PC-3 (cell line): ENCODE data around the gene BCL7C. TPM values are rescaled to one million over a fixed set of nuclear protein-coding genes. Genes with fewer than 3 reads are reported as not detected.
A peak's percentile ranks its signal among the peaks of the same experiment; 100 is the strongest.

ENCODE experiments used
- ATAC-seq: fragments of 200-7000 bp; cut with Tn5 transposase; 2 replicates; pipeline ENCODE4 v1.9.1; 2020; ENCODE audit warnings: mild to moderate bottlenecking, moderate library complexity
- BruUV-seq: library from RNA; stranded (reverse); fragments of 400-500 nt; replicated peaks from 2 replicates; lab custom pipeline; 2021; lab: Mats Ljungman, UMichigan
- CTCF ChIA-PET: fragments of 300-600 bp; sonication (Branson Sonifier 250); formaldehyde crosslinking; loops from one replicate; lab custom pipeline; 2022; ENCODE audit warnings: antibody characterized with exemption; lab: Charles Lee
- POLR2A ChIA-PET: fragments of 300-600 bp; sonication (Branson Sonifier 250); formaldehyde crosslinking; loops from one replicate; lab custom pipeline; 2022; ENCODE audit warnings: antibody characterized with exemption; ENCODE audit not compliant: unreplicated experiment; lab: Charles Lee
- DNase-seq: peaks from one replicate; pipeline ENCODE4 v3.0.0-alpha.2; 2015
- H2AFZ ChIP-seq: fragments of 300-600 bp; sonication (generic); 2 replicates; pipeline ENCODE4 v1.6.0; 2016; ENCODE audit warnings: antibody characterized with exemption, low read length
- H3F3A ChIP-seq: fragments of 300-600 bp; sonication (generic); one replicate; pipeline ENCODE4 v1.6.0; 2017; ENCODE audit warnings: antibody characterized with exemption, low read length, control low read depth, mild to moderate bottlenecking; ENCODE audit not compliant: unreplicated experiment
- H3K27ac ChIP-seq: fragments of 300-600 bp; sonication (generic); 2 replicates; pipeline ENCODE4 v1.5.1; 2016; ENCODE audit warnings: mild to moderate bottlenecking, low read length
- H3K27me3 ChIP-seq: fragments of 300-600 bp; sonication (generic); 2 replicates; pipeline ENCODE4 v1.6.1; 2016; ENCODE audit warnings: low read length, mixed read lengths
- H3K36me3 ChIP-seq: fragments of 300-600 bp; sonication (generic); 2 replicates; pipeline ENCODE4 v1.6.1; 2016; ENCODE audit warnings: low read depth, mixed run types, low read length, mixed read lengths
- H3K4me1 ChIP-seq: fragments of 300-600 bp; sonication (generic); 2 replicates; pipeline ENCODE4 v1.5.1; 2016; ENCODE audit warnings: low read length; ENCODE audit not compliant: insufficient read depth
- H3K4me2 ChIP-seq: fragments of 300-600 bp; sonication (generic); 2 replicates; pipeline ENCODE4 v1.6.0; 2016; ENCODE audit warnings: low read length
- H3K4me3 ChIP-seq: fragments of 300-600 bp; sonication (generic); 2 replicates; pipeline ENCODE4 v1.5.1; 2016; ENCODE audit warnings: mild to moderate bottlenecking, low read length, mixed read lengths
- H3K79me2 ChIP-seq: fragments of 300-600 bp; sonication (generic); 2 replicates; pipeline ENCODE4 v1.6.1; 2017; ENCODE audit warnings: low read length, mixed read lengths
- H3K9ac ChIP-seq: fragments of 300-600 bp; sonication (generic); 2 replicates; pipeline ENCODE4 v1.6.0; 2016; ENCODE audit warnings: mild to moderate bottlenecking, low read length
- H3K9me2 ChIP-seq: fragments of 300-600 bp; sonication (generic); replicated peaks from 2 replicates; pipeline ENCODE4 v1.6.1; 2016; ENCODE audit warnings: mixed run types, low read length, mixed read lengths
- H3K9me3 ChIP-seq: fragments of 300-600 bp; sonication (generic); 2 replicates; pipeline ENCODE4 v1.6.1; 2016; ENCODE audit warnings: low read length, mixed read lengths
- H4K20me1 ChIP-seq: fragments of 300-600 bp; sonication (generic); 2 replicates; pipeline ENCODE4 v1.6.1; 2016; ENCODE audit warnings: low read length, mixed read lengths
- EZH2 ChIP-seq: fragments of 300-600 bp; sonication (generic); IDR thresholded peaks from one replicate; pipeline ENCODE4 v1.6.1; 2017; ENCODE audit warnings: antibody characterized with exemption, mild to moderate bottlenecking, low read length; ENCODE audit not compliant: unreplicated experiment
- EZH2phosphoT487 ChIP-seq: fragments of 300-600 bp; sonication (generic); IDR thresholded peaks from 2 replicates; pipeline ENCODE4 v1.6.1; 2018; ENCODE audit warnings: mild to moderate bottlenecking, antibody characterized with exemption, low read length, borderline replicate concordance
- intact Hi-C: fragments of 100-400 bp; cut with micrococcal nuclease; formaldehyde crosslinking; loops from 2 replicates; pipeline ENCODE4 v1.9.0; 2023
- total RNA-seq: library from RNA; depleted of rRNA; stranded (reverse); fragments of >200 nt; gene quantifications from 2 replicates; pipeline ENCODE4 v1.2.3, GENCODE V29; 2014
- TF ChIP-seq, protein P1 (sequence below): fragments of 300-600 bp; sonication (generic); conservative IDR thresholded peaks from 2 replicates; pipeline ENCODE4 v1.5.1; 2017; ENCODE audit warnings: antibody characterized with exemption, low read depth, mild to moderate bottlenecking, low read length

BCL7C gene
- total RNA-seq, 1 experiment from 2014 or later: 75.6 TPM

DNA sequence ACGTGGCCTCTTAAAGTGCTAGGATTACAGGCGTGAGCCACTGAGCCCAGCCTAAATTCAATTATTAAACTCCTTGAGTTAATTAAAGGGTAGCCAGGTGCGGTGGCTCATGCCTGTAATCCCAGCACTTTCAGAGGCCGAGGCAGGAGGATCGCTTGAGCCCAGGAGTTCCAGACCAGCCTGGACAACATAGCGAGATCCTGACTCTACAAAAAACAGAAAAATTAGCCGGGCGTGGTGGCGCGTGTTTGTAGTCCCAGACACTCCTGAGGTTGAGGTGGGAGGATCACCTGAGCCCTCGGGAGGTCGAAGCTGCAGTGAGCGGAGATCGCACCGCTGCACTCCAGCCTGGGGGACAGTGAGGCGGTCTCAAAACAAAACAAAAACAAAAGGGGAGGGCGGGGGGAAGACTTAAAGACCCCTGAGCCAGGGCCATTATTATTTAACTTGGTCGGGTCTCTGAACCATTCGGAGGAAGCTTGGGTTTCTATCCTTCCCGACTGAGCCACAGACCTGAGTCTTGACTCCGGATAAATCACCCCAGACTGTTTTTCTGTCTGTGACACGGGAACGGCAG is 19.5 kb downstream of the BCL7C start:
- DNase-seq: no peak
- H2AFZ ChIP-seq: peak overlapping the region; percentile 96
- no peak for ATAC-seq
- no peaks in the 10 kb centered on the region for H3K9me2 ChIP-seq
- TF ChIP-seq EZH2phosphoT487 (no peak), EZH2 (no peak)
- TF ChIP-seq, protein P1, sequence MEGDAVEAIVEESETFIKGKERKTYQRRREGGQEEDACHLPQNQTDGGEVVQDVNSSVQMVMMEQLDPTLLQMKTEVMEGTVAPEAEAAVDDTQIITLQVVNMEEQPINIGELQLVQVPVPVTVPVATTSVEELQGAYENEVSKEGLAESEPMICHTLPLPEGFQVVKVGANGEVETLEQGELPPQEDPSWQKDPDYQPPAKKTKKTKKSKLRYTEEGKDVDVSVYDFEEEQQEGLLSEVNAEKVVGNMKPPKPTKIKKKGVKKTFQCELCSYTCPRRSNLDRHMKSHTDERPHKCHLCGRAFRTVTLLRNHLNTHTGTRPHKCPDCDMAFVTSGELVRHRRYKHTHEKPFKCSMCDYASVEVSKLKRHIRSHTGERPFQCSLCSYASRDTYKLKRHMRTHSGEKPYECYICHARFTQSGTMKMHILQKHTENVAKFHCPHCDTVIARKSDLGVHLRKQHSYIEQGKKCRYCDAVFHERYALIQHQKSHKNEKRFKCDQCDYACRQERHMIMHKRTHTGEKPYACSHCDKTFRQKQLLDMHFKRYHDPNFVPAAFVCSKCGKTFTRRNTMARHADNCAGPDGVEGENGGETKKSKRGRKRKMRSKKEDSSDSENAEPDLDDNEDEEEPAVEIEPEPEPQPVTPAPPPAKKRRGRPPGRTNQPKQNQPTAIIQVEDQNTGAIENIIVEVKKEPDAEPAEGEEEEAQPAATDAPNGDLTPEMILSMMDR: no peak
- BruUV-seq: no TSS peak
- CTCF ChIA-PET: interaction anchor here (0.6 to 1.0 kb wide), 2 partner anchors 30 to 50 kb away, joined by 3 read pairs; no protein-coding TSS in a partner anchor
- H3K4me2 ChIP-seq: peak overlapping the region; percentile 96
- no peaks in the 10 kb centered on the region for H3K27me3 ChIP-seq
- H3K4me3 ChIP-seq: peak overlapping the region; percentile 87
- H4K20me1 ChIP-seq: no peaks in the 10 kb centered on the region
- H3K36me3 ChIP-seq: no peaks in the 10 kb centered on the region
- peak overlapping the region; percentile 65 for H3K27ac ChIP-seq
- H3K4me1 ChIP-seq: peaks cover 12% of the 10 kb centered on the region
- POLR2A ChIA-PET: no interaction called here
- H3F3A ChIP-seq: no peaks in the 10 kb centered on the region
- peaks cover 21% of the 10 kb centered on the region for H3K79me2 ChIP-seq
- peak overlapping the region; percentile 89 for H3K9ac ChIP-seq
- H3K9me3 ChIP-seq: no peaks in the 10 kb centered on the region
- intact Hi-C loops: no loop called here

DNA sequence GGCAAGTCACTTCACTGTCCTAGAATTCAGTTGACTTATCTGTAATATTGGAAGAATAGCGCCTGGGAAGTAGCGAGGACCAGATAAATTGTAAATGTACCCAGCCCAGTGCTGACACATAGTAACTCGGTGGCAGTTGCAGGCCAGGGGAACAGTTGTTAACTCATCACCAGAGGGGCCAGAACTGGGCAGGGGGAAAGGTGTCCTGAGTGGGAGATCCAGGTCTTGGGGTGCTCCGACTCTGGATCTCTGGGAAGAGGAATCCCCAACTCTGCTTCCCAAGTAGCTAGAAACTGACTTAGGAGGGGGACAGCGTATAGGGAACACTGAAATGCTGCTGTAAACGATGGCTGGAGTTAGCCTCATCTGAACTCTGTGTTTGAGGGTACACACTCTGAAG is 23.0 kb downstream of the BCL7C start:
- intact Hi-C loops: no loop called here
- Histone ChIP-seq H3K4me3 (no peak overlapping the region), H3K9me2 (no peaks in the 10 kb centered on the region), H3K4me2 (no peak overlapping the region), H4K20me1 (no peaks in the 10 kb centered on the region), H3K27ac (no peak overlapping the region), H3K27me3 (no peaks in the 10 kb centered on the region), H2AFZ (no peak overlapping the region), H3K4me1 (peaks cover 3% of the 10 kb centered on the region), H3K9ac (no peak overlapping the region), H3K79me2 (peaks cover 13% of the 10 kb centered on the region), H3F3A (no peaks in the 10 kb centered on the region), H3K36me3 (no peaks in the 10 kb centered on the region), H3K9me3 (no peaks in the 10 kb centered on the region)
- DNase-seq (no peak), ATAC-seq (no peak)
- CTCF ChIA-PET: interaction anchor here (1.0 kb wide), 1 partner anchor 56 kb away, joined by 3 read pairs; no protein-coding TSS in a partner anchor
- no peak for TF ChIP-seq EZH2phosphoT487
- no peak for TF ChIP-seq EZH2
- TF ChIP-seq, protein P1: no peak
- POLR2A ChIA-PET: interaction anchor here (0.5 kb wide), 1 partner anchor 184 kb away, joined by 17 read pairs; no protein-coding TSS in a partner anchor
- no TSS peak for BruUV-seq

DNA sequence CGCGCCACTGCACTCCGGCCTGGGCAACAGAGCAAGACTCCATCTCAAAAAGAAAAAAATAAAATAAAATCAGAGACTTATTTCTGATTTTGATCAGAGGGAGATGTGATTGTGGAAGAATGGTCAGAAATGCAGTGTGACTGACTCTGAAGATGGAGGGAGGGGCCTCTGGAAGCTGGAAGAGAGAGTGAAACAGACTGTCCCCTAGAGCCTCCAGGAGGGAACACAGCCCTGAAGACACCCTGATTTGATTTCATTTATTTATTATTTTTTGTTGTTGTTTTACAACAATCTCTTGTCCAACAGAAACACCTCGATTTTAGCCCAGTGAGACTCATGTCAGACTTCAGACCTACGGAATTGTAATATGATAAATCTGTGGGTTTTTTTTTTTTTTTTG is 26.1 kb downstream of the BCL7C start:
- TF ChIP-seq, protein P1: peak; percentile 27; the same call in 1 of the 2 replicates
- TF ChIP-seq EZH2phosphoT487: no peak
- H3K9me2 ChIP-seq: no peaks in the 10 kb centered on the region
- no peaks in the 10 kb centered on the region for H3K4me1 ChIP-seq
- H3K79me2 ChIP-seq: no peaks in the 10 kb centered on the region
- no peak overlapping the region for H2AFZ ChIP-seq
- H3K27me3 ChIP-seq: no peaks in the 10 kb centered on the region
- peak; percentile 12 for DNase-seq
- H3K4me2 ChIP-seq: no peak overlapping the region
- ChIA-PET CTCF (no interaction called here), POLR2A (no interaction called here)
- intact Hi-C loops: no loop called here
- no peak overlapping the region for H3K9ac ChIP-seq
- no peak overlapping the region for H3K27ac ChIP-seq
- no peaks in the 10 kb centered on the region for H4K20me1 ChIP-seq
- no peak for ATAC-seq
- no peaks in the 10 kb centered on the region for H3K36me3 ChIP-seq
- no peaks in the 10 kb centered on the region for H3F3A ChIP-seq
- no peaks in the 10 kb centered on the region for H3K9me3 ChIP-seq
- BruUV-seq: no TSS peak
- no peak overlapping the region for H3K4me3 ChIP-seq
